ENCODE measurements around the gene DSG3. TPM values are rescaled to one million over a fixed set of nuclear protein-coding genes. Genes with fewer than 3 reads are reported as not detected.

DSG3 gene
- total RNA-seq, 1 experiment from 2014 or later = 0.04 TPM

DNA sequence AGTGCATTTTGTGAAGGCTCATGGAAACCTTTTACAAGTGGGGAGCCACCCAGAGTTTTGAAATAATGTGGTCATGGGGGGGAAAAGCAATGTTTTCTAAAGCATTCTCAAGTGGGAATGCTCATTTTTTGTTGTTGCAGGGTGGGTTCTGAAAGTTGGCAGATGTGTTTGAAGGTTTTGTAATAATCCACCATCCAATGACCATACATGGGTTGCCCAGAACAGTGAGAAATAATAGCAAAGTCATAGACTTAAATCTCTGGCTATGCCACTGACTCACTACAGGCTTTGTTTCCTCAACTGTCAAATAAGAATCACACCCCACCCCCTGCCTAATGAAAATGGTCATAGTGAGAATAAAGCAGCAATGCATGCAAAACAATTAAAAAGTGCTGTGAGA lies 2.9 kb downstream of the DSG3 start:
- Histone ChIP-seq H3K18ac (ENCODE audit: insufficient read length, low read depth, low read length) (no peak overlapping the region), H2AK5ac (ENCODE audit: insufficient read length, low read length) (no peak overlapping the region), H3K14ac (ENCODE audit: insufficient read depth, low read length) (no peak overlapping the region), H2BK120ac (ENCODE audit: low read depth, low read length, poor library complexity, severe bottlenecking) (no peak overlapping the region), H2AFZ (ENCODE audit: low read length) (no peak overlapping the region), H3K4me1 (ENCODE audit: insufficient read depth, low read length) (no peaks in the 10 kb centered on the region), H3K79me1 (ENCODE audit: insufficient read depth, low read depth, low read length, poor library complexity, severe bottlenecking) (no peaks in the 10 kb centered on the region), H4K20me1 (ENCODE audit: control insufficient read depth, insufficient read depth, insufficient read length) (no peaks in the 10 kb centered on the region), H3K56ac (ENCODE audit: insufficient read length, low read depth, low read length) (no peak overlapping the region), H2BK5ac (ENCODE audit: insufficient read length, low read length) (no peak overlapping the region), H4K5ac (ENCODE audit: insufficient read length, low read depth, low read length) (no peak overlapping the region), H2BK20ac (ENCODE audit: low read depth, low read length, poor library complexity, severe bottlenecking) (no peak overlapping the region), H3K27ac (ENCODE audit: insufficient read length, low read depth, low read length) (no peak overlapping the region), H3K23me2 (ENCODE audit: insufficient read length, low read depth, low read length, poor library complexity, severe bottlenecking) (no peaks in the 10 kb centered on the region), H3K4ac (ENCODE audit: low read depth, low read length) (no peak overlapping the region), H3K27me3 (ENCODE audit: insufficient read depth, low read length) (no peaks in the 10 kb centered on the region), H3T11ph (ENCODE audit: low read length) (no peak overlapping the region), H3K9ac (ENCODE audit: extremely low read depth, insufficient read length, low read length) (no peak overlapping the region), H2BK15ac (ENCODE audit: low read depth, low read length) (no peak overlapping the region), H3K23ac (ENCODE audit: insufficient read length, low read depth, low read length) (no peak overlapping the region), H4K8ac (replicated peaks; ENCODE audit: insufficient read length, low read depth, low read length) (no peak overlapping the region), H3K4me2 (ENCODE audit: insufficient read depth, insufficient read length, low read length) (no peak overlapping the region), H3K79me2 (ENCODE audit: insufficient read depth, low read length) (no peaks in the 10 kb centered on the region), H4K91ac (ENCODE audit: insufficient read length, low read depth, low read length) (no peak overlapping the region), H3K9me3 (ENCODE audit: control insufficient read depth, low read depth, low read length) (no peaks in the 10 kb centered on the region), H2BK12ac (ENCODE audit: insufficient read length, low read depth, low read length) (no peak overlapping the region)
- no peaks in the 10 kb centered on the region for H3K27me3 Mint-ChIP-seq (ENCODE audit: low read depth)
- TF ChIP-seq, protein P1, sequence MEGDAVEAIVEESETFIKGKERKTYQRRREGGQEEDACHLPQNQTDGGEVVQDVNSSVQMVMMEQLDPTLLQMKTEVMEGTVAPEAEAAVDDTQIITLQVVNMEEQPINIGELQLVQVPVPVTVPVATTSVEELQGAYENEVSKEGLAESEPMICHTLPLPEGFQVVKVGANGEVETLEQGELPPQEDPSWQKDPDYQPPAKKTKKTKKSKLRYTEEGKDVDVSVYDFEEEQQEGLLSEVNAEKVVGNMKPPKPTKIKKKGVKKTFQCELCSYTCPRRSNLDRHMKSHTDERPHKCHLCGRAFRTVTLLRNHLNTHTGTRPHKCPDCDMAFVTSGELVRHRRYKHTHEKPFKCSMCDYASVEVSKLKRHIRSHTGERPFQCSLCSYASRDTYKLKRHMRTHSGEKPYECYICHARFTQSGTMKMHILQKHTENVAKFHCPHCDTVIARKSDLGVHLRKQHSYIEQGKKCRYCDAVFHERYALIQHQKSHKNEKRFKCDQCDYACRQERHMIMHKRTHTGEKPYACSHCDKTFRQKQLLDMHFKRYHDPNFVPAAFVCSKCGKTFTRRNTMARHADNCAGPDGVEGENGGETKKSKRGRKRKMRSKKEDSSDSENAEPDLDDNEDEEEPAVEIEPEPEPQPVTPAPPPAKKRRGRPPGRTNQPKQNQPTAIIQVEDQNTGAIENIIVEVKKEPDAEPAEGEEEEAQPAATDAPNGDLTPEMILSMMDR (conservative IDR thresholded peaks at IDR 0.05) = no peak
- no peaks in the 10 kb centered on the region for H3K9me3 Mint-ChIP-seq
- no peak overlapping the region for H3K27ac Mint-ChIP-seq
- peaks cover 0 to 4% of the 10 kb centered on the region in 2 experiments; a peak in 1 of 4 replicates for H3K4me1 Mint-ChIP-seq
- H3K4me3 Mint-ChIP-seq = no peak overlapping the region
- no peaks in the 10 kb centered on the region for H3K36me3 Mint-ChIP-seq (ENCODE audit: insufficient read depth in 1 of 3, low read depth in 3 of 3)
- no peak for DNase-seq
